GM18508 (cell line): Measurements from ENCODE around the gene AATF.

Experiments used
- ATAC-seq: cut with Tn5 transposase; IDR thresholded peaks from one replicate; pipeline ENCODE4 v1.9.1; 2021; ENCODE audit warnings: moderate number of reproducible peaks; ENCODE audit not compliant: insufficient read depth, unreplicated experiment

The AATF gene

DNA sequence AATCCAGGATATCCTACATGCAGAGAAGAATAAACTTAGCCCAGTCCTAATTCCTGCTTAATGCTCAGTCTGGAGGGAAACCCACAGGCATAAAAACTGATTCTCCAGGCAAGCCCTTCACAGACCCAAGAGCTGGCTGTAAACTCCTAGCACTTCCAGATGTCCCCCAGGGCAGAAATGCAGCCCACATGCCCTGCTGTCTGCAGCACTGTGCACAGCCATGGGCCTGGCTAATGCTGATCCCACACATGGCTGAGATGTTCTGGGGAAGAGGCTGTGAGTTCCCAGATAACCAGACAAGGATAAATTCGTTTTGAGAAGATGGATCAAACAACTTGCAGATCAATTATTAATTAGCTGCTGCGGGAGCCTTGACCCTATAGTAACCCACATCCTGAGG is 148.4 kb downstream of the AATF start:
- ATAC-seq, result no peak

GRCh38 chr17:37098152-37098551 is 149.4 kb downstream of the AATF start:
- ATAC-seq, result no peak

GRCh38 chr17:37098910-37099664 is 150.3 kb downstream of the AATF start:
- no peak for ATAC-seq

DNA sequence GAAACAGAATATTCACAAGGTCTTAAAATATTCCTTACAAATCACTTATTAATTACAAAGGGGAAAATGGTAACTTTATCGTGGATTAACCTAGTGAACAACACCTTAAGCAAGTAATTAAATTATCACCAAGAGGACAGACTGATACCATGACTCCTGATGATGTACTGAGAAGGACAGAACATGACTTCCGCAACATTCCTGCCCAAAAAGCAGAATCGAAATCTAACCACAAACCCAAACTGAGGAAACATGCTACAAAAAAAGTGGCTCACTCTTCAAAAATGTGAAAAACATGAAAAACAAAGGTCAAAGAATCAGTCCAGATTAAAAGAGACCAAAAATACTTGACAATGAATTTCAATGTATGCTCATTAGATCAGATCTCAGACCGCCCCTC is 151.5 kb downstream of the AATF start:
- no peak for ATAC-seq

- ATAC-seq, result no peak
These were observed 152.6 kb downstream of the AATF start for GRCh38 chr17:37101306-37101705.

DNA sequence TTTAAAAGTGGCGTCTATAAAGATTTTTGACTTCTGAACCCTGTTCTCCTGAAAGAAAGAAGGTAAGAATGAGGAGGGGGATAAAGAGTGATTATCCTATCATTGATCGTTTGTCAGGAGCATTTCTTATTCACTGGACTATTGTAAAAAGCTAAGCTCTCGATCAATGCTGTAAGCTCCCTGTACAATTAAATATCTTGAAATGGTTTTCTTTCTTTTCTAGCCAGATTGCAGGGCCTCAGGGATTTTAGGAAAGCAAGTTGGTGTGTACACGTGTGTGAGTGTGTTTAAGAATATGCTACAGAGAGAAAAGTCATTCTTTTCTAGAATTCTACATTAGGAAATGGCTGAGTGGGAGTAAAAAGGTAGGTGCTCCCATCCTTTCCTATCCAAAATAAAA is 154.5 kb downstream of the AATF start:
- ATAC-seq, result no peak

- ATAC-seq, result no peak
These were observed 157.3 kb downstream of the AATF start for GRCh38 chr17:37106049-37106448.
